ENCODE data around the gene NAPG.
"Not testable (repeated sequence)": the region's sequence is repeated elsewhere in the genome, so short reads cannot be mapped to it uniquely, and the experiment has no call there.

Gene NAPG

DNA sequence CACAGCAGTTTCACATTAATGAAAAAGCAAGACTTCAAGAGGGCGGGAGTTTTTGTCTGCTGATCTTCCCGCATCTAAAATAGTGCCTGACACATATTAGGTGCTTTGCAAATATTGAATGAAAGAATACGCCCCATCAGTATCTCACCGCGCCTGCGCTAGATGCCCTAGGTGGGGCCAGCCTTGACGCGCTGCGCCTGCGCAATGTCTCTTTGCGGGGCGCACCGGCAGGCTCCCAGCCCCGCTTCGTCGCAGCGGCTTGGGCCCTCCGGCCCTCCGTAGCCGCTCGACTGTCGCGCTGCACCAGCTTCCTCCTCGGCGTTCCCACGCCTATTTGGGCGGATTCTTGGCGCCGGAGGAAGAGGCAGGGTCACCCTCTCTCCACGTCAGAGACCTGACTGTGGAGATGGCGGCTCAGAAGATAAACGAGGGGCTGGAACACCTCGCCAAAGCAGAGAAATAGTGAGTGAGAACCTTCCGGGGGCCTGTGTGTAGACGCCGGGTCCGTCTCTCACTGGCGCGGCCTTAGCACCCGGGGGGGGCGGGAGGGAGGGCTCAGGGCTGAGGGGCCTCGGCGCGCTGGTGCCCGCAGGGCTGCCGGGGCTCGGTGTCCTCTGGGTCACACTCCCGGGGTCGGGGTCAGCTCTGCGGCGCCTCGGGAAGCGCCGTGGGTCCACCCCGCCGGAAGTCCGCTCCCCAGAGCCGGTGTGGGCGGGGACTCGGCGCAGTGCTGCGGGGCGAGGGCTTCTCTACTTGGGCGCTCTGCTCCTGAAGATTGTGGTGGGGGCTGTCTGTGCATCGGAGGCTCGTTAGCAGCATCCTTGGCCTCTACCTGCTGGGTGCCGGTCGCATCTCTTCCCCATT lies at the start of gene NAPG:
TSS of gene NAPG (plus strand) at position 331 of the 864 bp plus-strand sequence. CDS start at position 407, 76 bp downstream.
- peak; percentile 89 for DNase-seq (ENCODE audit: low spot score)

- no peak for DNase-seq (ENCODE audit: low spot score)
Observed at GRCh38 chr18:10476338-10476791, 49.5 kb upstream of the NAPG start.

DNA sequence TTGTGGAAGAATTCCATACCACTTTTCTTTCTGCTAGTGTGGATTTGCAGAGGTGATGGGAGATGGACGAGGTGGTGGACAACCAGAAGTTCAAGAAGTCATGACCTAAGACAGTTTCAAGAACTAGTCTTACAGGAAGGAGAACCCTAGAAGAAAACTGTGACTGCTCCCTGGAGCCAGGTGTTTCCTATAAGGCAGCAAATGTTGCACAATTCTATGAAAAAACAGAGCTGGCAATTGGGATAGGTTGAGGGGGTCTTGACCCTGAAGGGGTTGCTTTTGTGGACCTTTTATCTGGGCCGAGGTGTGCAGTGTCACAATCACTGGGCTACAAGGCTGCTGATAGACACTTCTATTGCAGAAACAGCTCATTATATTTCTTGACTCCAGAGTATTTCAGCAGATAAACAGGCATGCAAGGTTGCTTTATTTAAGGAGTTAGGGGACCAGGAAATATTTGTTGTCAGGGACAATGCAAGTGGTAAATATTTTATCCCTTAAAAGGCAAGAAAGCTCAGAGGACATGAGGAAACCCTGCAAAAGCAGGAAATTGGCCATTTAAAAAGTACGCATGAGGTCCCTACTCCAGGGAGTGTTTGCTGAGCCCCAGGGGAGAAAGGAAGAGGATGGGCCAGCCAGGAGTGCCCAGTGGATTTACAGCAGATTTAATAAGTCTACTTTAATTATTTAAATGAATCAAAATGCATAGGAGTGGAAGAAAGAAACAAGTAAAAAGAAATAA lies 48.5 kb upstream of the NAPG start:
- no peak for DNase-seq (ENCODE audit: low spot score)

DNA sequence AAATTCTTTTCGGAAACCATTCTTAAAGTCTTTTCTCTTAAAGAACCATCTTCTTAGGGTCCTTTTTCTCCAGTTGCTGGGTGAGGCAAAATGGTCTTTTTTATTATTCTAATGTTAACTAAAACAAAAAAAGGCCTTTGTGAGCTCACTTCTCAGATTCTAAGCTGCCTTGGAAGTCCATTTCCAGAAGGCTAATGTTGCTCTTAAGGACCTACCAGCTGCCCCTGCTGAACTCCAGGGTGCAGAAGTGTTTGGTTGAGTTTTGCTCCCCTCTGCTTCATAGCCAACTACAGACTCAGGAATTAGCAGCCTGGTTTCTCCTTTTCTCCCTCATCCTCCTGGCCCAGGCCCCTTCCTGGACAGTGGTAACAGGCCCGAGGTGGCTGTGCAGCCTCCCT lies 48.0 kb upstream of the NAPG start:
- DNase-seq (ENCODE audit: low spot score), result no peak

- DNase-seq (ENCODE audit: low spot score), result no peak
Observed at GRCh38 chr18:10481831-10482230, 44.0 kb upstream of the NAPG start.

DNA sequence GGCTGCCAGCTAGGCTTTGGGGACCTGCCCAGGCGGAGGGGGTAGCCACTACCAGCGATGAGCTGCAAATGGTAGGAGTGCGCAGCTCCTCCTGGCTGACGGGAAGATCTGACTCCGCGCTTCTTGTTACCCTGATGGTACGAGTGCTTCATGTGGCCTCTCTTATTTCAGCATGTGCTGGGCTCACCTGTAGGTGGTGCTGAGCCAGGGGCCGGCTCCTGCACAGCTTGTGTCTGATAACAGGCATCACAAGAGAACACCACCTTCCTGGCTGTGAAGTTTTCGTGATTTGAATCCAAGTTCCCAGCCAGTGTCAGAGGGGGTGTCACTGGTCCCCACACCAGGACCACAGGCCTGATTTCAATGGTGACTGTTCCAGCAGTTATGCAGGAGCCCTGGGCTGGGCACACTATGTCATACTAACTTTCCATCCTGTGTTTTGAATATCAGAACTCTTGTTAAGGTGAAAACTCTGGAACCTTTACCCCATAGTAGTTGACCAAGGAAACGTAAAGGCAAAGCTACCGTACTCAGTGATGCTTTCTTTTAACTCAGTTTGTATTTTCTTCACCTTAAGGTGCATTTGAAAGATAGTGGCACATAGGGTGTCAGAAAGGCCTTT lies 43.4 kb upstream of the NAPG start:
- no peak for DNase-seq (ENCODE audit: low spot score)

DNA sequence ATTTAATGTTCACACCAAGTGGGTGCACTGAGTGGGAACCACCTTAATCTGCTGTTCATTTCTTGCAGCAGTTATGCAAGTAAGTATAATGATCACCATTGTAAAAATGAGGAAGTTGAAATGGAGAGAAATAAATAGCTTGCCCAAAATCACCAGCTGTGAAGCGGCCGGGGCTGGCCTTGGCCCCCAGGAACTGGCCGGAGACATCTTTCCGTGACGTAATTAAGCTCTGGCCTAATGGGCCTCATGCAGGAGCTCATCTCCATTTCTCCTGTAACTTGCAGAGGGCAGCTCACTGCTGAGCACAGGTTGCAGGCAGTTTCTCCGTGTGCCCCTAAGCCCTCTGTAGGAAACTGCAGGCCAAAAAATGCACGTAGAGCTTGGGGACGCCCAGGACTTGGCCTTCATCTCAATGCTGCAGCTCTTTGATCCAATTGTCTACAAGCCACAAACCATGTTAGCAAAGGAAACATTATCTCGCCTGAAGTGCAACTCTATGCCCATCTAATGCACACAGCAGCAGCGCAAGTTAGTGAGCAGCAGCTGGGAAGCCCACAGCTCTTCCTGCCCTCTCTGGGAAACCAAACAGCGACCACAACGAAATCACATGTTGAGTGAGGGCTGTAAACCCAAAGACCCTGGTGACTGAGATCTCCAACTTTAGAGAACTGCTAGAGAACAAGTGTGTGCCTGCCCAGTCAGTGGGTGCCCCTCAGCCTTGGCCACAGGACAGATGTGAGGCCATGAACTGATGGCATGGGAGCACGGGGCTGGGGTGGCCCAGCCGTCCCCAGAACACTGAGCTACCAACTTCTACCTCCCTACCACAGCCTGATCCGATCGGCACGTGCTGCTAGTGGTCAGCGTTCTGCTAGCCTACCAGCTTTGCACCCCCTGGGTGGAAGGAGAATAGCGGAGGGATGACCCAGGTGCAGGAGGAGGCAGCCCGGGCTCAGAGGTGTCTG lies 42.6 kb upstream of the NAPG start:
- DNase-seq (ENCODE audit: low spot score), result no peak

DNA sequence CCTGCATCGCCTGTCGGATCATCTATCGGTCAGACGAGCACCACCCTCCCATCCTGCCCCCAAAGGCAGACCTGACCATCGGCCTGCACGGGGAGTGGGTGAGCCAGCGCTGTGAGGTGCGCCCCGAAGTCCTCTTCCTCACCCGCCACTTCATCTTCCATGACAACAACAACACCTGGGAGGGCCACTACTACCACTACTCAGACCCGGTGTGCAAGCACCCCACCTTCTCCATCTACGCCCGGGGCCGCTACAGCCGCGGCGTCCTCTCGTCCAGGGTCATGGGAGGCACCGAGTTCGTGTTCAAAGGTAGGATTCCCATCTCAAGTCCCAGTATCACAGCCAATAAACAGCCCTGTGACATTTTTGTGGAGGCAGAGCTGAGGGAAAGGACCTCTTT lies 40.4 kb upstream of the NAPG start:
- no peak for DNase-seq (ENCODE audit: low spot score)

DNA sequence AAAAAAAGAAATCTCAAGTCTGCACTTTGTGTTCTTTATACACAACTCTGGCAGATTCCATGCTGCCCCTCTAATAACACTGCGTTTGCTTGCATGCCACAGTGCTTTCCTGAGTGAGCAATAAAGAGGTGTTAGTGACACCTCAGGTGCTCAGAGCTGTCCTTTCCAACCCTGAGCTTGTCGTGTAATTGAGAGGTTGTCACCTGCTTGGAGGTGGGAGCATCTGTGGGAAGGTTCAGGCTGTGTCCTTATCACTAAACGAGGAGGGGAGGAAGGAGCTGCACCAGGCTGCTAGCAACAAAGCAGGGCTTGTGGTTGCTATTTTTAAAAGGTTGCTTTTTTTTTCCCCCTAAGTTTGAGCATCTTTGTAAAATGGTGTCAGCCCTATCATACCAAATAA lies 39.5 kb upstream of the NAPG start:
- no peak for DNase-seq (ENCODE audit: low spot score)

DNA sequence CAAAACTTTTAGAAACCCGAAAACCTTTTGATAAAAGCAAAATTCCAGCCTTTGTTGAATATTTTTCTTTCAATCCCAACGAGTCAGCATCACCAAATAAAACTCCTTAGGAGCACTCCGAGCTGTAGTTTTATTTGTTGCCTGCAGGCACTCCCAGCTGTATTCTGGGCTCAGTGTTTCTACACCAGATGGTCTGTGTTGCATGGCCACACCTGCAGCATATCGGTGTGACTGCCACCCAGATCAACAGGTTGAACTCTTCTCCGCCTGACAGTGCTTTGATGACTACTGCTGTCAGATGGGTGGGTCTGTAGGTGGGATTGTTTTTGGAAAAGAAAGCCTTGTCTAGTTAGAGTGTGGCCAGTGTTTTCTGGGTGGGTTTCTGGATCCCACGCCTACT lies 38.7 kb upstream of the NAPG start:
- DNase-seq (ENCODE audit: low spot score), result no peak

DNA sequence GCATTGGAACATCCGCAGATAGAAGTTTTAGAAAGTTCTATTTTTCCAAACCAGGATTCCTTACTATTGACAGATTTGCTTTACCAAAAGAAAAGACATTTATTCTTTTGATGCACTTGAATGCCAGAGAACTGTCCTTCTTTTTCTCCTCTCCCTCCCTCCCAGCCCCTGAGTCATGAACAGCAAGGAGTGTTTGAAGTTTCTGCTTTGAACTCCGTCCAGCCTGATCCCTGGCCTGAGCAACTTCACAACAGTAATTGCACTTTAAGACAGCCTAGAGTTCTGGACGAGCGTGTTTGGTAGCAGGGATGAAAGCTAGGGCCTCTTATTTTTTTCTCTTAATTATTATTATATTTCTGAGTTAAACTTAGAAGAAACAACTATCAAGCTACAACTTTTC lies 37.8 kb upstream of the NAPG start:
- DNase-seq (ENCODE audit: low spot score), result no peak

DNA sequence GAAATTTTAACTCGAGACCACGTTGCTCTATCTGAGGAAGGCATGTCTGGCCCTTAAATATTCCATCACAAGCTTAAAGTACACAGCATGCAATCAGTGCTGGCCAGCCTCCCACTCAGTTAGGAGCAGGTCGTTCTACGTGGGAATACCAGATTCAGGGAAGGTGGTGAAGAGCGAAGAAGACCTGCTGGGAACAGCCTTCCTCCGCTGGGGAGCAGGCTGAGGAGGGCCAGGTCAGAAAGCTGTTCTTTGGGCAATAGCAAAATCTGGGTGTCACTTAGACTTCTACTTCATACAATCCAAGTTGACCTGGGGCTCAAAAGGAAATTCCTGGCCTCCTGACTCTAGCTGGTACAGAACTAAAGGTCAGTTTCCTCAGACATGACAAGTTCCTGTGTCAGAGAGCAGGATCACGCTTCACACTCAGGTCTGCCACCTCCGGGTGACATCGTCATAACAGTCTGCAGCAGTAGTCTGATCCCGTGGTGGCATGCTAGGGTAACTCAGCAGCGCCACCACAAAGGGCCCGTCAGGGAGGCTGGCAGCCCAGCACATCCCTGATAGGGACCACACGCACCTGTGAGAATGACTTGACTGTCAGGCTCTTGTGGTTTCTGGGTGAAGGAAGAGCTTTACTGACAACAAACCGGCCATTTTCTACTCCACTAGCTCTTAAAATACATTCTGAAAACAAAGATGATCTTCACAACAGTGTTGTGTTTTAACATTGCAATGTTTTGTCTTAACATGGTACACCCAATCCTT lies 35.2 kb upstream of the NAPG start:
- no peak for DNase-seq (ENCODE audit: low spot score)

DNA sequence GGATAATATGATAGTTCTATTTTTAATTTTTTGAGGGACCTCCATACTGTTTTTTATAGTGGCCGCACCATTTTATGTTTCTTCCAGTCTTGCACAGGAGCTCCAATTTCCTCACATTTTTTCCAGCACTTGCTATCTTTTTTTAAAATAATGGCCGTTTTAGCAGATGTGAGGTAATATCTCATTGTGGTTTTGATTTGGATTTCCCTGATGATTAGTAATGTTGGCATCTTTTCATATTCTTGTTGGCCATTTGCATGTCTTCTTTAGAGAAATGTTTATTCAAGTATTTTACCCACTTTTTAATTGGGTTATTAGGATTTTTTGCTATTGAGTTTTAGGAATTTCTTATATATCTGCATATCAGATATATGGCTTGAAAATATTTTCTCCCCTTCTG lies 29.9 kb upstream of the NAPG start:
- DNase-seq (ENCODE audit: low spot score), result no peak

DNA sequence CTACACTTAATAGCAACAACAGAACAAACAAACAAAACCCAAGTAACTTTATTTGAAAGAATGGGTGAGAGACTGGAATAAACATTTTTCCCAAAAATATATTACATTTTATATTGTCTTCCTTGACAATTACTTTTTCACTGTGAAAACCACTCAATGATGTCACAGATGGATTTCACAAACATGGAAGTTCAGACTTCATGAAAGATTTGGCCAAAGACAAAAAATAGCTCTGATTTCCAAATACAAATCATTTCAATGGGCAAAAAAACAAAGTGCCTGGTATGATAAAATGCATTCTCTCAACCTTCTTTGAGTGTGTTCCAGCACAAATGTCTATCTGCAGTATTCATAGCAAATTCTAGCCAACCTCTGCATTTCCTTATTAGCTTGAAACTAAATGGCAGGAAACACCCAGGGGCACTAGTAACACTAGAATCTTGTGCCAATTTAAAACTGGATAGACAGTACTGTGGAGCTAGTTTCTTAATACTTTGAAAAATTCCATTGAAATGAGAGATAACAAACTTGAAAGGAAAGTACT lies 28.5 kb upstream of the NAPG start:
- DNase-seq (ENCODE audit: low spot score), result no peak

DNA sequence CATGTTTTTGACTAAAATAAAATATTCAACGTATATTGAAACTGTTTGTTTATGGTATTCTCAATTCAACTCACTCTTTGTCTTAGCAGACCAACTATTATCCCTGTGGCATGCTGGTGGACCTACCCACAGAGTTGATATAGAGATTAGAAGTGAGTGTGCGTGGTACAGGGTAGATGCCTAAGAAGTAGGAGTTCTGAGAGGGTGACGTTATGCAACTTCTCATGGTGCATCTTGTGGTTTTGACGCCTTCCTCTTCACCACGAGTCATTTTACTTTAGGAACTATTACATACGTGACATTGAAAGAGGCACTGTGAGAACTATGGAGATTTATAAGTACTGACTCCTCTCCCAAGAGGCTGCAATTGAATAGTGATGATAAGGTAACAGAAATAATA lies 26.6 kb upstream of the NAPG start:
- no peak for DNase-seq (ENCODE audit: low spot score)

GRCh38 chr18:10500038-10500437 lies 25.8 kb upstream of the NAPG start:
- DNase-seq (ENCODE audit: low spot score), result no peak

DNA sequence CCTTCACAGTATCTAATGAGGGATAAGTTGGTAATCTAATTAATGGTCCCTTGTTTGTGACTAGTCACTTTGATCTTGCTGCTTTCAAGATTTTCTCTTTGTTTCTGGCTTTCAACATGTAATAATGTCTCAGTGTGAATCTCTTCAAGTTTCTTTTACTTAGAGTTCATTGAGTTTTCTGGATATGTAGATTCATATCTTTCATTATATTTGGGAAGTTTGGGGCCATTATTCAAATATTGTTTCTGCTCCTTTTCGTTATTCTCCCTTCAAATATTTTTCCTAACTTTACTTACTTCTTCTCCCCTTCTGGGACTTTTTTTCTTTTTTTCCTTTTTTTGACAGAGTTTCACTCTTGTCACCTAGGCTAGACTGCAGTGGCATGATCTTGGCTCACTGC lies 21.1 kb upstream of the NAPG start:
- no peak for DNase-seq (ENCODE audit: low spot score)

- not testable (repeated sequence) for DNase-seq (ENCODE audit: low spot score)
Observed at GRCh38 chr18:10505892-10506291, 19.9 kb upstream of the NAPG start.

GRCh38 chr18:10508591-10508990 lies 17.2 kb upstream of the NAPG start:
- DNase-seq (ENCODE audit: low spot score), result no peak

DNA sequence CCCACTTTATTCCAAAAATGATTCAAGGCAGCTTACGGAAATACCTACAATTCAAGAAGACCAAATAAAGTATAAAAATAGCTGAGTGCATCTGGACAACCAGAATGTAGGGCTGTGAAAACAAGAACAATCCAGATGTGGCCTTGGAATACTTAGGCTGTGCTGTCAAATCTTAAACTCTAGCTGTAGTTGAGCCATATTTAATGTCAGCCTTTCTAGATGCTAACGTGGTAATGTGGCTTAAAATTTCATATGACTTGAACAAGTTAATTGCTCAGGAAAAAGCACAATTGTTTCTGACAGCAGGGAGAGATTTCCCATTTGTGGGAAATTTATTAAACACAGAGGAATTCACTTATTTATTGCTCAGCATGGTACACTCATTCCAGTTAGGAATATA lies 14.6 kb upstream of the NAPG start:
- DNase-seq (ENCODE audit: low spot score), result no peak

DNA sequence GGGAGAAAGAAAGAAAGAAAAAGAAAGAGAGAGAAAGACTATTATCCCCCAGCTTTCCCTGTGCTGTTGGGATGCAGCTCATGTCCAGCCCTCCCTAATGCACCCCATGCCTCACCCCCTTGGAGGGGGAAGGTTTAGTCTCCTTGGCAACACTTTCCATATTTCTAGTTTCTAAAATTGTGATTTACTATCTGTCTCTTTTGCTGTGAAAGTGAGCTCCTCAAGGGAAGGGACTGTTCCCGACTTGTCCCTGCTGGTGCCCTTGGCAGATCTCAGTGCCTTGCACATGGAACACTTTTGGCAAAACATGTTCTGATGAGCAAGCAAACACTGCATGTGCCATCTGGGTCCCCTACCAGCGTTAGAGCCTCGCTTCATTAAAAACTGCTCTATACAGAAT lies 11.7 kb upstream of the NAPG start:
- DNase-seq (ENCODE audit: low spot score), result no peak

Measured in cerebellar cortex (tissue), 1 donor.